K562 (cell line): ENCODE measurements around the gene ADAP1. TPM values are rescaled to one million over a fixed set of nuclear protein-coding genes. Genes with fewer than 3 reads are reported as not detected.

ENCODE experiments used
- ARID3B ChIP-seq: fragments of 250-450 bp; sonication (Bioruptor Pico); IDR thresholded peaks from 2 replicates; pipeline ENCODE4 v1.4.0; 2020; ENCODE audit warnings: borderline replicate concordance
- E2F6 ChIP-seq, 2 experiments: IDR thresholded peaks; 2 replicates each; pipeline ENCODE4 v1.6.1; 2011; ENCODE audit warnings: borderline replicate concordance in 1 of 2, control low read depth in 1 of 2, low read depth in 1 of 2, low read length in 1 of 2, mild to moderate bottlenecking in 1 of 2, mixed read lengths in 1 of 2, moderate library complexity in 1 of 2; ENCODE audit not compliant: insufficient read depth in 1 of 2, insufficient read length in 1 of 2, poor library complexity in 1 of 2, severe bottlenecking in 1 of 2; ENCODE audit errors: extremely low read depth in 1 of 2
- ETV5 ChIP-seq: sonication (generic); formaldehyde crosslinking; IDR thresholded peaks from 2 replicates; pipeline ENCODE4 v1.4.0; 2020; ENCODE audit warnings: low read depth, mild to moderate bottlenecking, missing genetic modification reagents
- HBP1 ChIP-seq: fragments of 450-650 bp; formaldehyde crosslinking; IDR thresholded peaks from 2 replicates; pipeline ENCODE4 v1.4.0; 2022; ENCODE audit warnings: missing genetic modification characterization
- HNRNPL ChIP-seq: fragments of 200-400 bp; formaldehyde crosslinking; IDR thresholded peaks from 2 replicates; pipeline ENCODE4 v1.6.1; 2017; ENCODE audit warnings: low read depth, mild to moderate bottlenecking, low read length
- NEUROD1 ChIP-seq: fragments of 150-350 bp; IDR thresholded peaks from 2 replicates; pipeline ENCODE4 v1.6.1; 2014; ENCODE audit warnings: borderline replicate concordance, low read length, low read depth; ENCODE audit not compliant: partially characterized antibody
- NFIC ChIP-seq: fragments of 450-650 bp; IDR thresholded peaks from 2 replicates; pipeline ENCODE4 v1.6.1; 2017; ENCODE audit warnings: mild to moderate bottlenecking, inconsistent platforms
- NR2F6 ChIP-seq: fragments of 450-650 bp; formaldehyde crosslinking; IDR thresholded peaks from 2 replicates; pipeline ENCODE4 v1.4.0; 2020; ENCODE audit warnings: mild to moderate bottlenecking
- SAFB ChIP-seq: fragments of 200-400 bp; formaldehyde crosslinking; IDR thresholded peaks from 2 replicates; pipeline ENCODE4 v1.6.1; 2017; ENCODE audit warnings: low read depth, low read length, borderline replicate concordance
- SAP30 ChIP-seq: fragments of 200-600 bp; sonication (generic); IDR thresholded peaks from 2 replicates; pipeline ENCODE4 v1.6.1; 2012; ENCODE audit warnings: borderline replicate concordance, low read depth, mild to moderate bottlenecking, moderate library complexity, low read length, control low read depth, inconsistent platforms; ENCODE audit not compliant: insufficient read depth, poor library complexity, severe bottlenecking
- TAF1 ChIP-seq: IDR thresholded peaks from 2 replicates; pipeline ENCODE4 v1.6.1; 2011; ENCODE audit warnings: mild to moderate bottlenecking, low read length, moderate library complexity; ENCODE audit not compliant: insufficient read depth, control insufficient read depth, severe bottlenecking; ENCODE audit errors: extremely low read depth
- TGIF2 ChIP-seq: sonication (generic); formaldehyde crosslinking; IDR thresholded peaks from 2 replicates; pipeline ENCODE4 v1.8.1; 2022; ENCODE audit warnings: mild to moderate bottlenecking, missing genetic modification reagents, moderate library complexity
- ZNF609 ChIP-seq: sonication (generic); formaldehyde crosslinking; IDR thresholded peaks from 2 replicates; pipeline ENCODE4 v1.8.1; 2023; ENCODE audit warnings: missing genetic modification reagents, mild to moderate bottlenecking, borderline replicate concordance
- polyA plus RNA-seq, 8 experiments: library from polyadenylated mRNA; depleted of rRNA in 4 of 8; stranded (reverse) in 5 of 8; unstranded in 3 of 8; fragments of >200 nt; fragmentation: Nextera tagmentation in 2 of 8; fragmentation: Illumina TruSeq in 1 of 8; extraction: Ambion mirVana in 2 of 8; extraction: Trizol in 1 of 8; gene quantifications; 2 replicates each; pipeline versions ENCODE4 v1.2.1 to v1.2.3, GENCODE V29; 2011 to 2014; ENCODE audit warnings: inconsistent platforms in 1 of 8, missing spikeins in 1 of 8
- total RNA-seq, 7 experiments: library from RNA; depleted of rRNA in 6 of 7; stranded (reverse); fragments of >200 nt in 6 of 7; fragmentation: Illumina TruSeq in 2 of 7; extraction: Trizol in 2 of 7; gene quantifications; 2 replicates each; pipeline versions ENCODE4 v1.2.1 to v1.2.3, GENCODE V29; 2011 to 2021; ENCODE audit warnings: low replicate concordance in 1 of 7

The ADAP1 gene
- total and polyA plus RNA-seq, 9 of the 15 experiments (the other 6 are each of a cell fraction or from before 2014, with no cell fraction given): 0.27 to 1.4 (median 0.52) TPM; not detected in 3

- TF ChIP-seq ETV5 (CRISPR knock-in tag) (peak; percentile 63; the same call in 1 of the 2 replicates), ARID3B (CRISPR knock-in tag) (peak; percentile 71; the same call in 1 of the 2 replicates), TAF1 (peak; percentile 91), HBP1 (0 out of 2 replicates have a peak, but pooled peaks have one; percentile 39), SAP30 (peak; percentile 75), ZNF609 (CRISPR knock-in tag) (no peak), HNRNPL (peak; percentile 66; the same call in 1 of the 2 replicates), SAFB (0 out of 2 replicates have a peak, but pooled peaks have one; percentile 35), NEUROD1 (peak; percentile 33), E2F6 (IDR thresholded peaks at IDR 0.05; ENCODE audit: borderline replicate concordance in 1 of 2, extremely low read depth in 1 of 2, insufficient read depth in 1 of 2, insufficient read length in 1 of 2, low read depth in 1 of 2, low read length in 1 of 2, poor library complexity in 1 of 2, severe bottlenecking in 1 of 2) (peak; percentile 53 to 64), TGIF2 (CRISPR knock-in tag) (no peak; the same call in none of the 2 replicates), NR2F6 (CRISPR knock-in tag) (no peak), NFIC (peak; percentile 23)
Measured at GRCh38 chr7:974820-975681, 20.6 kb upstream of the ADAP1 start, which contains the start of gene COX19 (continued).
